ENCODE data around the gene TRABD2A.

DNA sequence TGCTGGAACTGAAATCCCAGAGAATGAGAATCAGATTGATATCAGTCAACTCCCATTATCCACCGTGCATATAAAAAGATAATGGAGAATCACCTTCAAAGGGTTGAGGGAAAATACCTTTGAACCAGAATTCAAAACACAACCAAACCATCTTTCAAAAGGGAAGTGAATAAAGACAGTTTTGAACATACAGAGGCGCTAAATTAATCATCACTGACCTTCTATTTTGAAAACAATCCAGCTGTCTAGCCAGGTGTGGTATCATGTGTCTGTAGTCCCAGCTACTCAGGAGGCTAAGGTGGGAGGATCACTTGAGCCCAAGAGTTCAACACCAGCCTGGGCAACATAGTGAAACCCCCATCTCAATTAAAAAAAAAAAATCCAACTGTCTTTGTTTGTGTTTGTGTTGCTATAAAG, 63.6 kb downstream of the TRABD2A start:
- no peak for TF ChIP-seq PURB (CRISPR knock-in tag; IDR thresholded peaks at IDR 0.05; ENCODE audit: low read depth)
- no peak for TF ChIP-seq NCOA1 (IDR thresholded peaks at IDR 0.05; ENCODE audit: low read depth)
- no peak for TF ChIP-seq ZNF644 (tag; IDR thresholded peaks at IDR 0.05; ENCODE audit: low read depth)
- TF ChIP-seq TAF7 (tag; IDR thresholded peaks at IDR 0.05) = no peak
- TF ChIP-seq, protein P1, sequence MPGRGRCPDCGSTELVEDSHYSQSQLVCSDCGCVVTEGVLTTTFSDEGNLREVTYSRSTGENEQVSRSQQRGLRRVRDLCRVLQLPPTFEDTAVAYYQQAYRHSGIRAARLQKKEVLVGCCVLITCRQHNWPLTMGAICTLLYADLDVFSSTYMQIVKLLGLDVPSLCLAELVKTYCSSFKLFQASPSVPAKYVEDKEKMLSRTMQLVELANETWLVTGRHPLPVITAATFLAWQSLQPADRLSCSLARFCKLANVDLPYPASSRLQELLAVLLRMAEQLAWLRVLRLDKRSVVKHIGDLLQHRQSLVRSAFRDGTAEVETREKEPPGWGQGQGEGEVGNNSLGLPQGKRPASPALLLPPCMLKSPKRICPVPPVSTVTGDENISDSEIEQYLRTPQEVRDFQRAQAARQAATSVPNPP (IDR thresholded peaks at IDR 0.05; ENCODE audit: borderline replicate concordance, insufficient read depth, insufficient read length) = no peak
- TF ChIP-seq, protein P2, sequence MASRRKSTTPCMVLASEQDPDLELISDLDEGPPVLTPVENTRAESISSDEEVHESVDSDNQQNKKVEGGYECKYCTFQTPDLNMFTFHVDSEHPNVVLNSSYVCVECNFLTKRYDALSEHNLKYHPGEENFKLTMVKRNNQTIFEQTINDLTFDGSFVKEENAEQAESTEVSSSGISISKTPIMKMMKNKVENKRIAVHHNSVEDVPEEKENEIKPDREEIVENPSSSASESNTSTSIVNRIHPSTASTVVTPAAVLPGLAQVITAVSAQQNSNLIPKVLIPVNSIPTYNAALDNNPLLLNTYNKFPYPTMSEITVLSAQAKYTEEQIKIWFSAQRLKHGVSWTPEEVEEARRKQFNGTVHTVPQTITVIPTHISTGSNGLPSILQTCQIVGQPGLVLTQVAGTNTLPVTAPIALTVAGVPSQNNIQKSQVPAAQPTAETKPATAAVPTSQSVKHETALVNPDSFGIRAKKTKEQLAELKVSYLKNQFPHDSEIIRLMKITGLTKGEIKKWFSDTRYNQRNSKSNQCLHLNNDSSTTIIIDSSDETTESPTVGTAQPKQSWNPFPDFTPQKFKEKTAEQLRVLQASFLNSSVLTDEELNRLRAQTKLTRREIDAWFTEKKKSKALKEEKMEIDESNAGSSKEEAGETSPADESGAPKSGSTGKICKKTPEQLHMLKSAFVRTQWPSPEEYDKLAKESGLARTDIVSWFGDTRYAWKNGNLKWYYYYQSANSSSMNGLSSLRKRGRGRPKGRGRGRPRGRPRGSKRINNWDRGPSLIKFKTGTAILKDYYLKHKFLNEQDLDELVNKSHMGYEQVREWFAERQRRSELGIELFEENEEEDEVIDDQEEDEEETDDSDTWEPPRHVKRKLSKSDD (conservative IDR thresholded peaks at IDR 0.05; ENCODE audit: low read length) = no peak
- TF ChIP-seq CBFA2T2 (conservative IDR thresholded peaks at IDR 0.05) = no peak
- TF ChIP-seq, protein P3, sequence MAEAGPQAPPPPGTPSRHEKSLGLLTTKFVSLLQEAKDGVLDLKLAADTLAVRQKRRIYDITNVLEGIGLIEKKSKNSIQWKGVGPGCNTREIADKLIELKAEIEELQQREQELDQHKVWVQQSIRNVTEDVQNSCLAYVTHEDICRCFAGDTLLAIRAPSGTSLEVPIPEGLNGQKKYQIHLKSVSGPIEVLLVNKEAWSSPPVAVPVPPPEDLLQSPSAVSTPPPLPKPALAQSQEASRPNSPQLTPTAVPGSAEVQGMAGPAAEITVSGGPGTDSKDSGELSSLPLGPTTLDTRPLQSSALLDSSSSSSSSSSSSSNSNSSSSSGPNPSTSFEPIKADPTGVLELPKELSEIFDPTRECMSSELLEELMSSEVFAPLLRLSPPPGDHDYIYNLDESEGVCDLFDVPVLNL (CRISPR knock-in tag; IDR thresholded peaks at IDR 0.05; ENCODE audit: low read depth) = no peak
- TF ChIP-seq ZNF384 (IDR thresholded peaks at IDR 0.05; ENCODE audit: low read depth, low read length) = no peak
- no peak for TF ChIP-seq KDM1A (IDR thresholded peaks at IDR 0.05)
